GM23338 (cell line): ENCODE measurements around the gene PRKCH.

Experiments
- CREB1 ChIP-seq: fragments of 250-450 bp; sonication (Bioruptor Pico); IDR thresholded peaks from 2 replicates; pipeline ENCODE4 v1.5.0; 2020; ENCODE audit warnings: low read depth, mild to moderate bottlenecking, moderate library complexity
- EZH2 ChIP-seq: fragments of 200-600 bp; sonication (generic); IDR thresholded peaks from one replicate; pipeline ENCODE4 v1.8.0; 2017; ENCODE audit warnings: antibody characterized with exemption, mild to moderate bottlenecking, low read depth; ENCODE audit not compliant: unreplicated experiment
- EZH2phosphoT487 ChIP-seq: fragments of 200-600 bp; sonication (generic); IDR thresholded peaks from one replicate; pipeline ENCODE4 v1.8.1; 2018; ENCODE audit warnings: antibody characterized with exemption; ENCODE audit not compliant: unreplicated experiment
- JUNB ChIP-seq: IDR thresholded peaks from one replicate; pipeline ENCODE4 v1.6.1; 2016; ENCODE audit warnings: antibody characterized with exemption; ENCODE audit not compliant: unreplicated experiment
- POLR2AphosphoS5 ChIP-seq: IDR thresholded peaks from 2 replicates; pipeline ENCODE4 v1.6.1; 2016; ENCODE audit warnings: antibody characterized with exemption, low read depth
- TF ChIP-seq, protein P1 (sequence below), 2 experiments: fragments of 200-600 bp in 1 of 2; sonication (generic) in 1 of 2; conservative IDR thresholded peaks; 2 replicates each; pipeline versions ENCODE4 v1.5.1 to v1.6.1; 2016 to 2017; ENCODE audit warnings: antibody characterized with exemption in 2 of 2, low read depth in 2 of 2, mild to moderate bottlenecking in 2 of 2, moderate library complexity in 1 of 2
- TF ChIP-seq, protein P2 (sequence below): IDR thresholded peaks from 2 replicates; pipeline ENCODE4 v1.6.1; 2016; ENCODE audit warnings: antibody characterized with exemption
- TF ChIP-seq, protein P3 (sequence below): IDR thresholded peaks from one replicate; pipeline ENCODE4 v1.6.1; 2018; ENCODE audit warnings: antibody characterized with exemption; ENCODE audit not compliant: unreplicated experiment

DNA sequence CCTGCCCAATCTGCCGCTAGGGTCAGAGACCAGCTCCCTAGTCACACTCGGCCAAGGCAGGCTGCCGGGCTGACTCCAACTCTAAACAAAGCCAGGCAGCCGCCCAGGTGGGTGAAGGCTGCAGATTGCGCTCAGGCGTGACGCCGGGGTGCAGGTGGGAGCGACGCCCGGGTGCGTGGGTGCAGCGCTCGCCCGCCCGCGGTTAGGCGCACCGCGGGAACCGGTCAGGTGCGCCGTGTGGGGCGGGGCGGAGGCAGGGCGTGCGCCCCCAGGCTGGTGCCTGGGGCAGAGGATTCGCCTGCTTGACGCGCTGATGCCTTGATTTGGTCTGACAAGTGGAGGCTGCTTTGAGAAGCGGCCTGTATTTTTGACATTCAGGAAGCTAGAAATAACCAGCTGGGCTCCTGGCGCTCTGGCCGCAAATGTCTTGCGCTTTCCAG is 247.2 kb downstream of the PRKCH start:
- no peak for TF ChIP-seq EZH2phosphoT487
- TF ChIP-seq, protein P1, sequence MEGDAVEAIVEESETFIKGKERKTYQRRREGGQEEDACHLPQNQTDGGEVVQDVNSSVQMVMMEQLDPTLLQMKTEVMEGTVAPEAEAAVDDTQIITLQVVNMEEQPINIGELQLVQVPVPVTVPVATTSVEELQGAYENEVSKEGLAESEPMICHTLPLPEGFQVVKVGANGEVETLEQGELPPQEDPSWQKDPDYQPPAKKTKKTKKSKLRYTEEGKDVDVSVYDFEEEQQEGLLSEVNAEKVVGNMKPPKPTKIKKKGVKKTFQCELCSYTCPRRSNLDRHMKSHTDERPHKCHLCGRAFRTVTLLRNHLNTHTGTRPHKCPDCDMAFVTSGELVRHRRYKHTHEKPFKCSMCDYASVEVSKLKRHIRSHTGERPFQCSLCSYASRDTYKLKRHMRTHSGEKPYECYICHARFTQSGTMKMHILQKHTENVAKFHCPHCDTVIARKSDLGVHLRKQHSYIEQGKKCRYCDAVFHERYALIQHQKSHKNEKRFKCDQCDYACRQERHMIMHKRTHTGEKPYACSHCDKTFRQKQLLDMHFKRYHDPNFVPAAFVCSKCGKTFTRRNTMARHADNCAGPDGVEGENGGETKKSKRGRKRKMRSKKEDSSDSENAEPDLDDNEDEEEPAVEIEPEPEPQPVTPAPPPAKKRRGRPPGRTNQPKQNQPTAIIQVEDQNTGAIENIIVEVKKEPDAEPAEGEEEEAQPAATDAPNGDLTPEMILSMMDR (conservative IDR thresholded peaks at IDR 0.05; ENCODE audit: low read depth in 2 of 2): peak in 1 of 2 experiments; percentile 23; a peak in 1 of 4 replicates
- TF ChIP-seq POLR2AphosphoS5: no peak; the same call in 1 of the 2 replicates
- no peak for TF ChIP-seq EZH2
- no peak for TF ChIP-seq CREB1 (CRISPR knock-in tag)
- TF ChIP-seq, protein P2, sequence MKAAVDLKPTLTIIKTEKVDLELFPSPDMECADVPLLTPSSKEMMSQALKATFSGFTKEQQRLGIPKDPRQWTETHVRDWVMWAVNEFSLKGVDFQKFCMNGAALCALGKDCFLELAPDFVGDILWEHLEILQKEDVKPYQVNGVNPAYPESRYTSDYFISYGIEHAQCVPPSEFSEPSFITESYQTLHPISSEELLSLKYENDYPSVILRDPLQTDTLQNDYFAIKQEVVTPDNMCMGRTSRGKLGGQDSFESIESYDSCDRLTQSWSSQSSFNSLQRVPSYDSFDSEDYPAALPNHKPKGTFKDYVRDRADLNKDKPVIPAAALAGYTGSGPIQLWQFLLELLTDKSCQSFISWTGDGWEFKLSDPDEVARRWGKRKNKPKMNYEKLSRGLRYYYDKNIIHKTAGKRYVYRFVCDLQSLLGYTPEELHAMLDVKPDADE: no peak
- TF ChIP-seq, protein P3, sequence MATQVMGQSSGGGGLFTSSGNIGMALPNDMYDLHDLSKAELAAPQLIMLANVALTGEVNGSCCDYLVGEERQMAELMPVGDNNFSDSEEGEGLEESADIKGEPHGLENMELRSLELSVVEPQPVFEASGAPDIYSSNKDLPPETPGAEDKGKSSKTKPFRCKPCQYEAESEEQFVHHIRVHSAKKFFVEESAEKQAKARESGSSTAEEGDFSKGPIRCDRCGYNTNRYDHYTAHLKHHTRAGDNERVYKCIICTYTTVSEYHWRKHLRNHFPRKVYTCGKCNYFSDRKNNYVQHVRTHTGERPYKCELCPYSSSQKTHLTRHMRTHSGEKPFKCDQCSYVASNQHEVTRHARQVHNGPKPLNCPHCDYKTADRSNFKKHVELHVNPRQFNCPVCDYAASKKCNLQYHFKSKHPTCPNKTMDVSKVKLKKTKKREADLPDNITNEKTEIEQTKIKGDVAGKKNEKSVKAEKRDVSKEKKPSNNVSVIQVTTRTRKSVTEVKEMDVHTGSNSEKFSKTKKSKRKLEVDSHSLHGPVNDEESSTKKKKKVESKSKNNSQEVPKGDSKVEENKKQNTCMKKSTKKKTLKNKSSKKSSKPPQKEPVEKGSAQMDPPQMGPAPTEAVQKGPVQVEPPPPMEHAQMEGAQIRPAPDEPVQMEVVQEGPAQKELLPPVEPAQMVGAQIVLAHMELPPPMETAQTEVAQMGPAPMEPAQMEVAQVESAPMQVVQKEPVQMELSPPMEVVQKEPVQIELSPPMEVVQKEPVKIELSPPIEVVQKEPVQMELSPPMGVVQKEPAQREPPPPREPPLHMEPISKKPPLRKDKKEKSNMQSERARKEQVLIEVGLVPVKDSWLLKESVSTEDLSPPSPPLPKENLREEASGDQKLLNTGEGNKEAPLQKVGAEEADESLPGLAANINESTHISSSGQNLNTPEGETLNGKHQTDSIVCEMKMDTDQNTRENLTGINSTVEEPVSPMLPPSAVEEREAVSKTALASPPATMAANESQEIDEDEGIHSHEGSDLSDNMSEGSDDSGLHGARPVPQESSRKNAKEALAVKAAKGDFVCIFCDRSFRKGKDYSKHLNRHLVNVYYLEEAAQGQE: no peak
- TF ChIP-seq JUNB: no peak
